ENCODE results near the gene SLC30A4.

Gene SLC30A4

GRCh38 chr15:45449916-45450867 lies 72.4 kb downstream of the SLC30A4 start:
- no peak for DNase-seq

GRCh38 chr15:45449395-45449794 lies 73.2 kb downstream of the SLC30A4 start:
- DNase-seq: no peak

- no peak for DNase-seq
These were observed 74.3 kb downstream of the SLC30A4 start for GRCh38 chr15:45448066-45448915.

- no peak for DNase-seq
These were observed 78.9 kb downstream of the SLC30A4 start for GRCh38 chr15:45443645-45444044.

- no peak for DNase-seq
These were observed 79.9 kb downstream of the SLC30A4 start for GRCh38 chr15:45442507-45443135.

- DNase-seq: no peak
These were observed 80.9 kb downstream of the SLC30A4 start for GRCh38 chr15:45441686-45442085.

- DNase-seq: no peak
These were observed 81.5 kb downstream of the SLC30A4 start for GRCh38 chr15:45441036-45441435.

- no peak for DNase-seq
These were observed 82.9 kb downstream of the SLC30A4 start for GRCh38 chr15:45439521-45440260.

- DNase-seq: no peak
These were observed 87.2 kb downstream of the SLC30A4 start for GRCh38 chr15:45435124-45435903.

GRCh38 chr15:45434078-45434567 lies 88.4 kb downstream of the SLC30A4 start:
- DNase-seq: no peak

- DNase-seq: no peak
These were observed 91.0 kb downstream of the SLC30A4 start for GRCh38 chr15:45431511-45431910.

- peak; percentile 12 to 19 for DNase-seq
These were observed 92.4 kb downstream of the SLC30A4 start for GRCh38 chr15:45429941-45430792.

Data from AML-193 (cell line).